ENCODE measurements around the gene ARHGAP10. TPM values are rescaled to one million over a fixed set of nuclear protein-coding genes. Genes with fewer than 3 reads are reported as not detected.

ARHGAP10 gene
- total and polyA plus RNA-seq, 10 of the 15 experiments (the other 5 are each of a cell fraction or from before 2014, with no cell fraction given) = 1.3 to 25.8 (median 17.2) TPM

DNA sequence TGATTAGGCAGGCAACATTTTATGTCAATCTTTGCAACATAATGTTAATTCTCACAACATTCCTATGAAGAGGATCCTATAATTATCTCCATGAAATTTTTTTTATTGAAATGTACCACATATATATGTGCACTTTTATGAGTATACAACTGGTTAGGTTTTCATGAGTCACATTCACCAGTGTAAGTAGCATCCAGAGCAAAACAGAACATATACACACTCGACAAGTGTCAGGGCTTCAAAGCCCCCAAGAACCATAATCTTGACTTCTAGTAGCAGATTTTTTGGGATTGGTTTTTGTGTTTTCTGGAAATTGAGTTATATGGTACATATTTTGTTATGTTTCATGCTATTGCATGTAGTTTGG is 62.4 kb downstream of the ARHGAP10 start:
- DNase-seq (ENCODE audit: low read depth, low spot score) (no peak), FAIRE-seq (no peak), ATAC-seq (peak; percentile 33)
- Histone ChIP-seq H3K36me3 (ENCODE audit: control insufficient read depth in 2 of 2, insufficient read depth in 2 of 2, low read length in 1 of 2) (no peaks in the 10 kb centered on the region; a peak in 2 of 4 replicates), H3K4me2 (ENCODE audit: control insufficient read depth, insufficient read depth) (peak overlapping the region; percentile 73), H3K4me3 (0 out of 2 replicates have a peak overlapping the region, but pooled peaks have one; percentile 4), H3K27ac (ENCODE audit: control insufficient read depth, insufficient read depth) (peak overlapping the region; percentile 72), H3K79me2 (ENCODE audit: control insufficient read depth, insufficient read depth, low read length) (peaks cover 78% of the 10 kb centered on the region), H3K9me3 (replicated peaks; ENCODE audit: control insufficient read depth, insufficient read depth, low read length) (no peaks in the 10 kb centered on the region; the same call in 2 of the 3 replicates), H3K27me3 (replicated peaks in 1 of 2; ENCODE audit: control insufficient read depth in 2 of 2, insufficient read depth in 2 of 2, low read length in 1 of 2) (no peaks in the 10 kb centered on the region), H3K4me1 (ENCODE audit: control insufficient read depth, insufficient read depth, low read length) (peaks cover 37% of the 10 kb centered on the region), H4K20me1 (ENCODE audit: control insufficient read depth, insufficient read depth) (no peaks in the 10 kb centered on the region), H2AFZ (ENCODE audit: control insufficient read depth, low read depth, low read length) (no peak overlapping the region), H3K9ac (ENCODE audit: control insufficient read depth, insufficient read depth, low read length) (no peak overlapping the region)
- ChIA-PET RAD21 (ENCODE audit: unreplicated experiment) (interaction anchor here (0.7 to 7.2 kb wide), 19 partner anchors 8 to 85 kb away, joined by 3 to 50 read pairs (median 4); partner anchors contain the start of gene ARHGAP10), CTCF (interaction anchor here (0.9 to 4.7 kb wide), 10 partner anchors 9 to 72 kb away, joined by 3 to 27 read pairs (median 6); no protein-coding TSS in a partner anchor), SMC1A (ENCODE audit: uncharacterized antibody, unreplicated experiment) (interaction anchor here (1.0 to 6.0 kb wide), 20 partner anchors 9 to 177 kb away, joined by 3 to 64 read pairs (median 11); partner anchors contain the start of genes ARHGAP10 and TMEM184C), POLR2A (interaction anchor here (0.8 to 5.0 kb wide), 8 partner anchors 14 to 81 kb away, joined by 3 to 46 read pairs (median 6); partner anchors contain the start of gene ARHGAP10)
- no TSS peak for BruUV-seq (replicated peaks)
- 0% methylated on average over 1 of the region's 1 CpG for WGBS (ENCODE audit: insufficient coverage, insufficient replicate concordance, low lambda C conversion rate, missing lambda C conversion rate)
- in situ Hi-C loops (cut with MboI) = no loop called here
- intact Hi-C loops (cut with micrococcal nuclease; ENCODE audit: unreplicated experiment) = no loop called here
- TF ChIP-seq, protein P1, sequence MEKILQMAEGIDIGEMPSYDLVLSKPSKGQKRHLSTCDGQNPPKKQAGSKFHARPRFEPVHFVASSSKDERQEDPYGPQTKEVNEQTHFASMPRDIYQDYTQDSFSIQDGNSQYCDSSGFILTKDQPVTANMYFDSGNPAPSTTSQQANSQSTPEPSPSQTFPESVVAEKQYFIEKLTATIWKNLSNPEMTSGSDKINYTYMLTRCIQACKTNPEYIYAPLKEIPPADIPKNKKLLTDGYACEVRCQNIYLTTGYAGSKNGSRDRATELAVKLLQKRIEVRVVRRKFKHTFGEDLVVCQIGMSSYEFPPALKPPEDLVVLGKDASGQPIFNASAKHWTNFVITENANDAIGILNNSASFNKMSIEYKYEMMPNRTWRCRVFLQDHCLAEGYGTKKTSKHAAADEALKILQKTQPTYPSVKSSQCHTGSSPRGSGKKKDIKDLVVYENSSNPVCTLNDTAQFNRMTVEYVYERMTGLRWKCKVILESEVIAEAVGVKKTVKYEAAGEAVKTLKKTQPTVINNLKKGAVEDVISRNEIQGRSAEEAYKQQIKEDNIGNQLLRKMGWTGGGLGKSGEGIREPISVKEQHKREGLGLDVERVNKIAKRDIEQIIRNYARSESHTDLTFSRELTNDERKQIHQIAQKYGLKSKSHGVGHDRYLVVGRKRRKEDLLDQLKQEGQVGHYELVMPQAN (conservative IDR thresholded peaks at IDR 0.05) = no peak

DNA sequence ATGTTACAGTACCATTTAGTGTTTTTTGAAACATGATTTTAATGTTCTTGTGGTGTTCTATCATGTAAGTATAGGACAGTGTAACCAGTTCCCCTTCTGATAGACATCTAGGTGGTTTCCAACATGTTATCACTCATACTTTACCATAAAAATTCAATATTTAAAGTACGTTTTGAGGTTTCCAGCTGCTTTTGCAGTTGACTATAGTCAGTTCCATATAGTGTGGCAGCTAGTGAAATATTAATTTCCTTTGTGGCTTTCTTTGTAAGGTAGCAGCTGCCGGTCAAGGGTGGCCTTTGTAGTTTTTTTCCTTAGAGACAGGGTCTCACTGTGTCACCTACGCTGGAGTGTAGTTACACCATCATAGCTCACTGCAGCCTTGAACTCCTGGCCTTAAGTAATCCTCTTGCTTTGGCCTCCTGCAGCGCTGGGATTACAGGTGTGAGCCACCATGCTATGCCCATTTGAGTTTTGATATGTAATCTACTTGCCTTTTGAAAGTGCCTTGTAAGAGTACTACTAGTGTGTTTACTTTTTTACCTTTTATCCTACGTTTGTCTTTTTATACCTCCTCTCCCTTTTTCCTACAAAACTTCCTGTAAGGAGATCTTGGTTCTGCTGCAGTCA is 63.0 kb downstream of the ARHGAP10 start:
- no TSS peak for BruUV-seq (replicated peaks)
- Histone ChIP-seq H4K20me1 (ENCODE audit: control insufficient read depth, insufficient read depth) (no peaks in the 10 kb centered on the region), H3K9me3 (replicated peaks; ENCODE audit: control insufficient read depth, insufficient read depth, low read length) (no peaks in the 10 kb centered on the region; the same call in 2 of the 3 replicates), H3K9ac (ENCODE audit: control insufficient read depth, insufficient read depth, low read length) (peak overlapping the region; percentile 1; the same call in 1 of the 2 replicates), H3K27me3 (replicated peaks in 1 of 2; ENCODE audit: control insufficient read depth in 2 of 2, insufficient read depth in 2 of 2, low read length in 1 of 2) (no peaks in the 10 kb centered on the region), H3K4me3 (no peak overlapping the region), H3K79me2 (ENCODE audit: control insufficient read depth, insufficient read depth, low read length) (peaks cover 78% of the 10 kb centered on the region), H3K27ac (ENCODE audit: control insufficient read depth, insufficient read depth) (peak overlapping the region; percentile 72), H2AFZ (ENCODE audit: control insufficient read depth, low read depth, low read length) (no peak overlapping the region), H3K4me2 (ENCODE audit: control insufficient read depth, insufficient read depth) (peak overlapping the region; percentile 73), H3K4me1 (ENCODE audit: control insufficient read depth, insufficient read depth, low read length) (peaks cover 37% of the 10 kb centered on the region), H3K36me3 (ENCODE audit: control insufficient read depth in 2 of 2, insufficient read depth in 2 of 2, low read length in 1 of 2) (no peaks in the 10 kb centered on the region; a peak in 2 of 4 replicates)
- ChIA-PET POLR2A (interaction anchor here (0.5 to 5.0 kb wide), 11 partner anchors 8 to 82 kb away, joined by 3 to 46 read pairs (median 4); partner anchors contain the start of gene ARHGAP10), CTCF (interaction anchor here (1.0 to 4.7 kb wide), 15 partner anchors 7 to 177 kb away, joined by 3 to 27 read pairs (median 4); partner anchors contain the start of genes ARHGAP10 and TMEM184C), RAD21 (ENCODE audit: unreplicated experiment) (interaction anchor here (0.7 to 7.2 kb wide), 17 partner anchors 9 to 86 kb away, joined by 3 to 50 read pairs (median 11); partner anchors contain the start of gene ARHGAP10), SMC1A (ENCODE audit: uncharacterized antibody, unreplicated experiment) (interaction anchor here (0.8 to 6.0 kb wide), 25 partner anchors 7 to 112 kb away, joined by 3 to 64 read pairs (median 6); partner anchors contain the start of gene ARHGAP10)
- DNase-seq (ENCODE audit: low read depth, low spot score) (no peak), FAIRE-seq (no peak), ATAC-seq (peak; percentile 88)
- in situ Hi-C loops (cut with MboI) (no loop called here), intact Hi-C loops (cut with micrococcal nuclease; ENCODE audit: unreplicated experiment) (loop anchor here (1.0 kb wide), 1 partner anchor 15 kb away; no protein-coding TSS in a partner anchor)
- WGBS (ENCODE audit: insufficient coverage, insufficient replicate concordance, low lambda C conversion rate, missing lambda C conversion rate) = 23% methylated on average over 5 of the region's 5 CpGs
- TF ChIP-seq CREM (IDR thresholded peaks at IDR 0.05; ENCODE audit: low read depth) (peak; percentile 45; the same call in 1 of the 2 replicates), ZZZ3 (IDR thresholded peaks at IDR 0.05; ENCODE audit: control insufficient read depth, insufficient read length, low read depth) (no peak), SPI1 (IDR thresholded peaks at IDR 0.05; ENCODE audit: borderline replicate concordance, insufficient read depth, low read depth, low read length) (peak; percentile 77), RELA (IDR thresholded peaks at IDR 0.05; ENCODE audit: borderline replicate concordance, partially characterized antibody) (peak; percentile 39), JUNB (IDR thresholded peaks at IDR 0.05) (peak; percentile 49; the same call in 1 of the 2 replicates), MEF2B (IDR thresholded peaks at IDR 0.05; ENCODE audit: partially characterized antibody, poor library complexity, severe bottlenecking) (peak; percentile 41), NR2F1 (conservative IDR thresholded peaks at IDR 0.05) (peak; percentile 80), POU2F2 (IDR thresholded peaks at IDR 0.05; ENCODE audit: borderline replicate concordance, low read depth, low read length) (0 out of 3 replicates have a peak, but pooled peaks have one; percentile 25), IKZF2 (IDR thresholded peaks at IDR 0.05) (peak; percentile 56 to 59; a peak in 3 of 4 replicates), GABPA (IDR thresholded peaks at IDR 0.05; ENCODE audit: low read depth) (0 out of 2 replicates have a peak, but pooled peaks have one; percentile 15), ATF7 (IDR thresholded peaks at IDR 0.05; ENCODE audit: low read depth) (peak; percentile 54; the same call in 1 of the 2 replicates), ZSCAN29 (IDR thresholded peaks at IDR 0.05) (0 out of 2 replicates have a peak, but pooled peaks have one; percentile 48), ZBED1 (IDR thresholded peaks at IDR 0.05; ENCODE audit: borderline replicate concordance) (no peak)

All from GM12878 (cell line).